Measurements from ENCODE around the gene ZBTB34.
A peak's percentile ranks its signal among the peaks of the same experiment; 100 is the strongest.

The ZBTB34 gene

GRCh38 chr9:126872516-126872915 lies 12.1 kb downstream of the ZBTB34 start:
- in situ Hi-C loops (cut with HindIII; ENCODE audit: low pct_unique_long_range_greater_than_20kb, low sequenced_read_pairs), result no loop called here
- no peak for TF ChIP-seq JUND (IDR thresholded peaks at IDR 0.05; ENCODE audit: low read depth)
- DNase-seq (ENCODE audit: low read depth in 1 of 2, low spot score in 1 of 2), result no peak

GRCh38 chr9:126874546-126875314 lies 14.3 kb downstream of the ZBTB34 start:
- TF ChIP-seq JUND (IDR thresholded peaks at IDR 0.05; ENCODE audit: low read depth), result no peak
- in situ Hi-C loops (cut with HindIII; ENCODE audit: low pct_unique_long_range_greater_than_20kb, low sequenced_read_pairs), result no loop called here
- DNase-seq (ENCODE audit: low read depth in 1 of 2, low spot score in 1 of 2), result peak; percentile 29 to 81

- no peak for DNase-seq (ENCODE audit: low read depth in 1 of 2, low spot score in 1 of 2)
- in situ Hi-C loops (cut with HindIII; ENCODE audit: low pct_unique_long_range_greater_than_20kb, low sequenced_read_pairs), result no loop called here
- TF ChIP-seq JUND (IDR thresholded peaks at IDR 0.05; ENCODE audit: low read depth), result no peak
Measured at GRCh38 chr9:126875756-126876510, 15.5 kb downstream of the ZBTB34 start.

GRCh38 chr9:126876531-126876930 lies 16.1 kb downstream of the ZBTB34 start:
- no peak for TF ChIP-seq JUND (IDR thresholded peaks at IDR 0.05; ENCODE audit: low read depth)
- in situ Hi-C loops (cut with HindIII; ENCODE audit: low pct_unique_long_range_greater_than_20kb, low sequenced_read_pairs), result no loop called here
- no peak for DNase-seq (ENCODE audit: low read depth in 1 of 2, low spot score in 1 of 2)

DNA sequence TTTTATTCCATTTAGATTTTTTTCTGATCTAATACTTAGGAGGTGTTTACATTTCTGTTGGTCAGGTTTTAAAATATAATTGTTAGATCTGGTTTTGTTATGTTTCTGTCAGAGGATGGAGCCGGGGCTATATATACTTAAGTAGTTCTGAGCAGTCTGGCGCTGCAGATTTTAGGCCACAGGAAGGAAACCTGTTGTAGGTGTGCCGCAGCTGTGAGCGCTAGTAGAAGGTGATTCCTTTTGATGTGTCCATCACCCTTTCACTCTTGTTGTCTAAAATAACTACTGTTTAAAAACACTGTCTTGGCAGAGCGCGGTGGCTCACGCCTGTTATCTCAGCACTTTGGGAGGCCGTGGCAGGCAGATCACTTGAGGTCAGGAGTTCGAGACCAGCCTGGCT lies 17.0 kb downstream of the ZBTB34 start:
- in situ Hi-C loops (cut with HindIII; ENCODE audit: low pct_unique_long_range_greater_than_20kb, low sequenced_read_pairs), result no loop called here
- no peak for DNase-seq (ENCODE audit: low read depth in 1 of 2, low spot score in 1 of 2)
- no peak for TF ChIP-seq JUND (IDR thresholded peaks at IDR 0.05; ENCODE audit: low read depth)

DNA sequence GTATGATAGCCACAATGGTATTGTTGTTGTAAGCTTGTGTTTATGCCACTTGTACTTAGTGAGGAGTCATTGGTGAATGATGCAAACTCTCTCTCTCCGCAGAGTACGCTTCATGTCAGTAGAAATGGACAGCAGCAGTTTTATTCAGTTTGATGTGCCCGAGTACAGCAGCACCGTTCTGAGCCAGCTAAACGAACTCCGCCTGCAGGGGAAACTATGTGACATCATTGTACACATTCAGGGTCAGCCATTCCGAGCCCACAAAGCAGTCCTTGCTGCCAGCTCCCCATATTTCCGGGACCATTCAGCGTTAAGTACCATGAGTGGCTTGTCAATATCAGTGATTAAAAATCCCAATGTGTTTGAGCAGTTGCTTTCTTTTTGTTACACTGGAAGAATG lies 18.8 kb downstream of the ZBTB34 start:
- in situ Hi-C loops (cut with HindIII; ENCODE audit: low pct_unique_long_range_greater_than_20kb, low sequenced_read_pairs), result no loop called here
- TF ChIP-seq JUND (IDR thresholded peaks at IDR 0.05; ENCODE audit: low read depth), result no peak
- no peak for DNase-seq (ENCODE audit: low read depth in 1 of 2, low spot score in 1 of 2)

DNA sequence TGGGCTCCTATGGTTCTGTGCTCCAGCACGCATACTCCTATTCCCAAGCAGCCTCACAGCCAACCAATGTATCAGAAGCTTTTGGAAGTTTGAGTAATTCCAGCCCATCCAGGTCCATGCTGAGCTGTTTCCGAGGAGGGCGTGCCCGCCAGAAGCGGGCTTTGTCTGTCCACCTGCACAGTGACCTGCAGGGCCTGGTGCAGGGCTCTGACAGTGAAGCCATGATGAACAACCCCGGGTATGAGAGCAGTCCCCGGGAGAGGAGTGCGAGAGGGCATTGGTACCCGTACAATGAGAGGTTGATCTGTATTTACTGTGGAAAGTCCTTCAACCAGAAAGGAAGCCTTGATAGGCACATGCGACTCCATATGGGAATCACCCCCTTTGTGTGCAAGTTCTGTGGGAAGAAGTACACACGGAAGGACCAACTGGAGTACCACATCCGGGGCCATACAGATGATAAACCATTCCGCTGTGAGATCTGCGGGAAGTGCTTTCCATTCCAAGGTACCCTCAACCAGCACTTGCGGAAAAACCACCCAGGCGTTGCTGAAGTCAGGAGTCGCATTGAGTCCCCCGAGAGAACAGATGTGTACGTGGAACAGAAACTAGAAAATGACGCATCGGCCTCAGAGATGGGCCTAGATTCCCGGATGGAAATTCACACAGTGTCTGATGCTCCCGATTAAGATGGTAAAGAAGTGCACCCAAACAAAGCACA lies 19.9 kb downstream of the ZBTB34 start:
- no peak for DNase-seq (ENCODE audit: low read depth in 1 of 2, low spot score in 1 of 2)
- no peak for TF ChIP-seq JUND (IDR thresholded peaks at IDR 0.05; ENCODE audit: low read depth)
- in situ Hi-C loops (cut with HindIII; ENCODE audit: low pct_unique_long_range_greater_than_20kb, low sequenced_read_pairs), result no loop called here

GRCh38 chr9:126880947-126881332 lies 20.5 kb downstream of the ZBTB34 start:
- no peak for DNase-seq (ENCODE audit: low read depth in 1 of 2, low spot score in 1 of 2)
- TF ChIP-seq JUND (IDR thresholded peaks at IDR 0.05; ENCODE audit: low read depth), result no peak
- in situ Hi-C loops (cut with HindIII; ENCODE audit: low pct_unique_long_range_greater_than_20kb, low sequenced_read_pairs), result no loop called here

- no peak for TF ChIP-seq JUND (IDR thresholded peaks at IDR 0.05; ENCODE audit: low read depth)
- in situ Hi-C loops (cut with HindIII; ENCODE audit: low pct_unique_long_range_greater_than_20kb, low sequenced_read_pairs), result no loop called here
- no peak for DNase-seq (ENCODE audit: low read depth in 1 of 2, low spot score in 1 of 2)
Measured at GRCh38 chr9:126882746-126883145, 22.3 kb downstream of the ZBTB34 start.

DNA sequence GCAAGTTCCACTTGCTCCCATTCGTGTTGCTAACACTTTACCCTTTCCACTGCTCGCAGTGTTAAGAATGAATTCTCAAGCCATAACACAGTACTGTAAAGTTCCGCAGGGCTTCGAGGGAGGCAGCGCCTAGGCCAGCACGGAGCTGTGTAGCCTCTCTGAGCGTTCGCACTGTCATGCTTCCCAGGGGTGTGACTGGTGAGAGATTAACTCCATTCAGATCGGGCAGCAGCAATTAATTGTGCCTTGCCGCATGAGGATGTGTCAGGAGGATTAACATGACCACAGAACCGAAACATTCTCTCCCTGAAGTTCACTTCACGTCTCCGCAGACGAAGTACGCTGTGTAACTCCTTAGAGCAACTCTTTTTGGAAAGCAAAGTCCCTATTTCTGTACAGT lies 23.2 kb downstream of the ZBTB34 start:
- no peak for DNase-seq (ENCODE audit: low read depth in 1 of 2, low spot score in 1 of 2)
- no peak for TF ChIP-seq JUND (IDR thresholded peaks at IDR 0.05; ENCODE audit: low read depth)
- in situ Hi-C loops (cut with HindIII; ENCODE audit: low pct_unique_long_range_greater_than_20kb, low sequenced_read_pairs), result no loop called here

DNA sequence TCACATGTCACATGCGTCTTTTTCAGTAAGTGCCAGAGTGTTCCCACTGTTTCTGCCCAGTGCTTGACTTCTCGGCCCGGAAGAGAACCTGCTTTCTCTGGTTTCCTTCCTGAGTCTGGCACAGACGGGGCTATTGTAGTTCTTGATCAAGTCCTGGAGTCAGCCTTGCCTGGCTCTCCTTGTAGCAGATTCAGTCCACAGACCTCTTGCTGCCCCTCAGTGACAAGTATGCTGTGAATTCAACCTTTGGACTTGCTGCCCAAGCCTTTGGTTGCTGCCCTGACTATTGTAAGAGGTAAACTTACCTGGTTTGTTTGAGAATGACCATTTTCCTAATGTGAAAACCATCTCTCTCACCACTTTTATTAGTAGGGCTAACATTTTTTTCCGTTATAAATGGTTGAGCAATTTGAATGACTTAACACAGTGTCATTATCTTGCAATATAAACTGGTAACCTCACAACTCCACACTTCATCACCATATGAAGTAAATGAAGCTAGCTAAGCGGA lies 24.7 kb downstream of the ZBTB34 start:
- TF ChIP-seq JUND (IDR thresholded peaks at IDR 0.05; ENCODE audit: low read depth), result no peak
- DNase-seq (ENCODE audit: low read depth in 1 of 2, low spot score in 1 of 2), result no peak
- in situ Hi-C loops (cut with HindIII; ENCODE audit: low pct_unique_long_range_greater_than_20kb, low sequenced_read_pairs), result no loop called here

DNA sequence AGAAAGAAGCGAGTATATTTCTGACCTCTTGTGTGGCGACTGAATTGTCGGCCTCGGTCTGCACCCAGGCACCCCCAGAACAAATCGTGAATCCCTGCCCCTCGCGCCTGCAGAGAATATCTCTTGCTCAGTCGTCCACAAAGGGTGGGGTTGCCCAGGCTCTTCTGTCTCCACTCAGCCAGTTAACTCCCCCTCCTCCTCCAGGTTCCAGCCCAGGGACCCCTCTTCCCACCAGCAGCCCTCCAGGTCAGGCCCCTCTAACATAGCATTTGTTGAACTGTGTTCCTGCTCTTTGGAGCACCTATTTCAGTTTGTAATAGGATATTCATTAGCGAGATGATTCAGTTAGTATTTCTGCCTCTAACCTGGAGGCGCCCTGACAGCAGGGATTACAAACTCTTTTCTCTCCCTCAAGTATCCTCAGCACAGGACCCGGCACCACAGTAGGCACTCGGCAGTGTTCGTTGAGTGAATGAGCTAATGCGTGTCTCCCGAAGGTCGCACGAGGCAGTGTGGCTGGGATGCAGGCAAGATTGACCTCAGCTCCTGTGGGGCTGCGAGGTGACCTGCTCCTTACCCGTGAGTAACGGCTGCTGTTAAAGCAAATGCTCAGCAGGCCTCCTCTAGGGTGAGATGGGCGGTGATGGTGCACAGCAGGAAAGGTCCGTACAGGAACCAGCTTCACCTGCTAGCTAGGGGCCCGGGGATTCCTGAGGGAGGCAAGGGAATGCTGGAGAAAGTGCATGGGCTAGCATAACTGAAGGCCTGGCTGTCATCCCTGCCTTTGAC lies 25.8 kb downstream of the ZBTB34 start:
- no peak for DNase-seq (ENCODE audit: low read depth in 1 of 2, low spot score in 1 of 2)
- in situ Hi-C loops (cut with HindIII; ENCODE audit: low pct_unique_long_range_greater_than_20kb, low sequenced_read_pairs), result no loop called here
- TF ChIP-seq JUND (IDR thresholded peaks at IDR 0.05; ENCODE audit: low read depth), result no peak

All from T47D (cell line).